Ishikawa (cell line): ENCODE measurements around the gene PRDX6.

Experiments used
- CEBPB ChIP-seq: IDR thresholded peaks from 2 replicates; pipeline ENCODE4 v1.6.1; 2012
- CREB1 ChIP-seq: IDR thresholded peaks from 2 replicates; pipeline ENCODE4 v1.6.1; 2012; ENCODE audit warnings: low read depth
- EGR1 ChIP-seq: IDR thresholded peaks from 2 replicates; pipeline ENCODE4 v1.6.1; 2012
- EP300 ChIP-seq: IDR thresholded peaks from 2 replicates; pipeline ENCODE4 v1.6.1; 2012; ENCODE audit warnings: borderline replicate concordance
- FOXM1 ChIP-seq: IDR thresholded peaks from 2 replicates; pipeline ENCODE4 v1.6.1; 2012; ENCODE audit warnings: low read depth, borderline replicate concordance
- NFIC ChIP-seq: IDR thresholded peaks from 2 replicates; pipeline ENCODE4 v1.6.1; 2012
- RAD21 ChIP-seq: IDR thresholded peaks from 2 replicates; pipeline ENCODE4 v1.6.1; 2012; ENCODE audit warnings: low read depth
- TAF1 ChIP-seq: IDR thresholded peaks from 2 replicates; pipeline ENCODE4 v1.6.1; 2012; ENCODE audit warnings: low read depth, mild to moderate bottlenecking
- TCF12 ChIP-seq: IDR thresholded peaks from 2 replicates; pipeline ENCODE4 v1.6.1; 2012; ENCODE audit warnings: low read depth
- TEAD4 ChIP-seq: IDR thresholded peaks from 2 replicates; pipeline ENCODE4 v1.6.1; 2012
- USF1 ChIP-seq: IDR thresholded peaks from 2 replicates; pipeline ENCODE4 v1.6.1; 2012
- YY1 ChIP-seq: IDR thresholded peaks from 2 replicates; pipeline ENCODE4 v1.6.1; 2012; ENCODE audit warnings: low read depth
- ZBTB7A ChIP-seq: IDR thresholded peaks from 2 replicates; pipeline ENCODE4 v1.6.1; 2012; ENCODE audit warnings: low read depth
- TF ChIP-seq, protein P1 (sequence below): IDR thresholded peaks from 2 replicates; pipeline ENCODE4 v1.6.1; 2012; ENCODE audit warnings: low read depth, mild to moderate bottlenecking
- TF ChIP-seq, protein P2 (sequence below): IDR thresholded peaks from 2 replicates; pipeline ENCODE4 v1.6.1; 2012

The PRDX6 gene

GRCh38 chr1:173453982-173454381 lies 23.2 kb upstream of the PRDX6 start:
- TF ChIP-seq EP300 (no peak), YY1 (no peak)

DNA sequence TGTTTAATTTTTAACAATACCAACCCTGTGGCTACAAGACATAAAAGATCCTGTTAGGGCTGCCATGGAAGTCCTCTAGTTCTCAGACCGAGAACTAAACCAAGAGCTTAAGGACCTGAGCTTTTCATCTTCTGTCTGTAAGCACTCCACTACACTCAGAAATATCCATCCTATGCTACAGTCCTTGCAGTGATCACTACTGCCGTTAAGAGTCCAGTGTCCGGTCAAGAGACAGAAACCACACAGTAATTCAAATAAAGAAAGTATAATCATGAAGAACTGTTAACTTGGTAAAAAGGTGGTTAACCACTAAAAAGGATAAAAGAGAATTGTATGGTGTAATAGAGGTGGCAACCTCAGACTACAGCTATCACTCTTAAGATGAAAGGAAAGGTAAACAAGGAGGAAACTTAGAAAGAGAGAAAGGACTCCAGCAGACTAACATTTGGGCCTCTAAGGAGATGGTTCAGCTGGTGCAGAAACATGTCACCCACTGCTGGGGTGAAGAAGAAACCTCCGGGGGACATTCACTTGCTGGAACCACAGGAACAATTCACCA lies 22.1 kb upstream of the PRDX6 start:
- TF ChIP-seq EP300 (no peak), USF1 (no peak), EGR1 (no peak)

GRCh38 chr1:173459885-173460284 lies 17.2 kb upstream of the PRDX6 start:
- TF ChIP-seq CEBPB (no peak), EGR1 (no peak), ZBTB7A (no peak), USF1 (no peak), EP300 (no peak), FOXM1 (no peak), CREB1 (no peak), TAF1 (no peak), RAD21 (no peak), TCF12 (no peak), NFIC (no peak), YY1 (no peak)
- TF ChIP-seq, protein P1, sequence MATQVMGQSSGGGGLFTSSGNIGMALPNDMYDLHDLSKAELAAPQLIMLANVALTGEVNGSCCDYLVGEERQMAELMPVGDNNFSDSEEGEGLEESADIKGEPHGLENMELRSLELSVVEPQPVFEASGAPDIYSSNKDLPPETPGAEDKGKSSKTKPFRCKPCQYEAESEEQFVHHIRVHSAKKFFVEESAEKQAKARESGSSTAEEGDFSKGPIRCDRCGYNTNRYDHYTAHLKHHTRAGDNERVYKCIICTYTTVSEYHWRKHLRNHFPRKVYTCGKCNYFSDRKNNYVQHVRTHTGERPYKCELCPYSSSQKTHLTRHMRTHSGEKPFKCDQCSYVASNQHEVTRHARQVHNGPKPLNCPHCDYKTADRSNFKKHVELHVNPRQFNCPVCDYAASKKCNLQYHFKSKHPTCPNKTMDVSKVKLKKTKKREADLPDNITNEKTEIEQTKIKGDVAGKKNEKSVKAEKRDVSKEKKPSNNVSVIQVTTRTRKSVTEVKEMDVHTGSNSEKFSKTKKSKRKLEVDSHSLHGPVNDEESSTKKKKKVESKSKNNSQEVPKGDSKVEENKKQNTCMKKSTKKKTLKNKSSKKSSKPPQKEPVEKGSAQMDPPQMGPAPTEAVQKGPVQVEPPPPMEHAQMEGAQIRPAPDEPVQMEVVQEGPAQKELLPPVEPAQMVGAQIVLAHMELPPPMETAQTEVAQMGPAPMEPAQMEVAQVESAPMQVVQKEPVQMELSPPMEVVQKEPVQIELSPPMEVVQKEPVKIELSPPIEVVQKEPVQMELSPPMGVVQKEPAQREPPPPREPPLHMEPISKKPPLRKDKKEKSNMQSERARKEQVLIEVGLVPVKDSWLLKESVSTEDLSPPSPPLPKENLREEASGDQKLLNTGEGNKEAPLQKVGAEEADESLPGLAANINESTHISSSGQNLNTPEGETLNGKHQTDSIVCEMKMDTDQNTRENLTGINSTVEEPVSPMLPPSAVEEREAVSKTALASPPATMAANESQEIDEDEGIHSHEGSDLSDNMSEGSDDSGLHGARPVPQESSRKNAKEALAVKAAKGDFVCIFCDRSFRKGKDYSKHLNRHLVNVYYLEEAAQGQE: no peak
- TF ChIP-seq, protein P2, sequence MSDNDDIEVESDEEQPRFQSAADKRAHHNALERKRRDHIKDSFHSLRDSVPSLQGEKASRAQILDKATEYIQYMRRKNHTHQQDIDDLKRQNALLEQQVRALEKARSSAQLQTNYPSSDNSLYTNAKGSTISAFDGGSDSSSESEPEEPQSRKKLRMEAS: no peak

- TF ChIP-seq CEBPB (no peak), USF1 (no peak), TCF12 (no peak), YY1 (no peak)
These were observed 9.7 kb upstream of the PRDX6 start for GRCh38 chr1:173467426-173467825.

DNA sequence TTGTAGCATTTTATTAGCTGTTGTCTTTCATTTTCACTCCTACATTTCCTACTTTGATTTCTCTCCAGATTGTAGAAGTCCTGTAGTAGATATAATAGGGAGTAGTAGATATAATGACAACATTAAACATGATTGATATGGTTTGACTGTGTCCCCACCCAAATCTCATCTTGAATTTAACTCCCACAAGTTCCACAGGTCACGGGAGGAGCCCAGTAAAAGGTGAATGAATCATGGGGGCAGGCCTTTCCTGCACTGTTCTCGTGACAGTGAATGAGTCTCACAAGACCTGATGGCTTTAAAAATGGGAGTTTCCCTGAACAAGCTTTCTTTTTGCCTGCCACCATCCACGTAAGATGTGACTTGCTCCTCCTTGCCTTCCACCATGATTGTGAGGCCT lies 7.5 kb upstream of the PRDX6 start:
- TF ChIP-seq EP300 (no peak), YY1 (no peak), EGR1 (no peak), TAF1 (no peak), TCF12 (no peak), ZBTB7A (no peak)
- TF ChIP-seq, protein P1: no peak

DNA sequence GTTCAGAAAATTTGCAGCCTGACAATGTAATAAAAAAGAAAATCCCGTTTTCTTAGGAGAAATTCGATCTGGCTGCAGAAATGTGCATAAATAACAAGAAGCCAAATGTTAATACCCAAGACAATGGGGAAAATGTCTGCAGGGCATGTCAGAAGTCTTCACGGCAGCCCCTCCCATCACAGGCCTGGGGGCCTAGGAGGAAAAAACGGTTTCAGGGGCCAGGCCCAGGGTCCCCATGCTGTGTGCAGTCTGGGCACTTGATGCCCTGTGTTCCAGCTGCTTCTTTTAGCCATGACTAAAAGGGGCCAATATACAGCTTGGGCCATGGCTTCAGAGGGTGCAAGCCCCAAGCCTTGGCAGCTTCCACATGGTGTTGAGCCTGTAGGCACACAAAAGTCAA lies 6.5 kb upstream of the PRDX6 start:
- no peak for TF ChIP-seq ZBTB7A
- no peak for TF ChIP-seq TCF12
- TF ChIP-seq FOXM1: no peak
- TF ChIP-seq TEAD4: no peak

DNA sequence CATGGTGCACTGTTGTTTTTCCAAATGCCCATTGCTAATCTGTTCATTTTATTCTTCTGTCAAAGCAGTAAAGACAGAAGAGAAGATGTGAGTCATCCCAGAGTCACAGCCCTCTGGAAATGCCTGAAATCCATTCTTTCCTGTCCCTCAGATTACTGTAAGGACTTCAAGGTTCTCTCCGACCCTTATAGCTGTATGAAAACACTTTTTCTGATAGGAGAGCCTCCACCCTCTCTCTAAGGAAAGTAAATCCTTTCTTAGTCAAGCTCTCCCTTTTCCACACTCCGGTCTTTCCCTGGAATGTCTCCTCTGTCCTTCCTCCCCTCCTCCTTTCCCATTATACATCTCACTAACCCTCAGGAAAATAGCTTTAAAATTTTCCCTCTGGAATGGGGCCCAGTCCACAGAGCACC lies 3.5 kb upstream of the PRDX6 start:
- TF ChIP-seq TAF1 (no peak), TEAD4 (no peak), USF1 (no peak), RAD21 (no peak), TCF12 (no peak), NFIC (no peak), FOXM1 (no peak), EGR1 (no peak), CEBPB (no peak), CREB1 (no peak), YY1 (no peak), ZBTB7A (no peak), EP300 (no peak)
- TF ChIP-seq, protein P2: no peak
- TF ChIP-seq, protein P1: no peak
